Mammary epithelial cell (primary cell): ENCODE data around the gene HPN.
"Not testable (repeated sequence)": the region's sequence is repeated elsewhere in the genome, so short reads cannot be mapped to it uniquely, and the experiment has no call there.

Source experiments
- CTCF ChIP-seq, 2 donors: IDR thresholded peaks in 1 of 2; conservative IDR thresholded peaks in 1 of 2; 2 replicates each; pipeline ENCODE4 v1.5.1; 2011 to 2012; ENCODE audit warnings: inconsistent platforms in 2 of 2, low read length in 2 of 2, mild to moderate bottlenecking in 2 of 2, control low read depth in 1 of 2, low read depth in 1 of 2; ENCODE audit not compliant: insufficient read depth in 1 of 2; ENCODE audit errors: extremely low read depth in 1 of 2
- EZH2 ChIP-seq: IDR thresholded peaks from 2 replicates; pipeline ENCODE4 v1.6.1; 2012; ENCODE audit warnings: low read length, inconsistent platforms, borderline replicate concordance

- TF ChIP-seq CTCF (conservative IDR thresholded peaks at IDR 0.05 in 1 of 2, IDR thresholded peaks at IDR 0.05 in 1 of 2; ENCODE audit: extremely low read depth in 1 of 2, insufficient read depth in 1 of 2, low read depth in 1 of 2, low read length in 2 of 2); EZH2: not testable (repeated sequence)
Measured at GRCh38 chr19:35007427-35007826, 34.1 kb upstream of the HPN start.
